Posterior cingulate gyrus (tissue), 11 donors: ENCODE measurements around the gene C4BPB.

ENCODE experiments used
- DNase-seq, 10 donors: peaks; one replicate each; pipeline versions ENCODE4 v3.0.0 to v3.0.0-alpha.2; 2020 to 2021; ENCODE audit warnings: mixed read lengths in 3 of 10
- intact Hi-C: fragments of 100-400 bp; cut with DNase I; formaldehyde crosslinking; loops from one replicate; pipeline ENCODE4 v1.15.1; 2023

The C4BPB gene

DNA sequence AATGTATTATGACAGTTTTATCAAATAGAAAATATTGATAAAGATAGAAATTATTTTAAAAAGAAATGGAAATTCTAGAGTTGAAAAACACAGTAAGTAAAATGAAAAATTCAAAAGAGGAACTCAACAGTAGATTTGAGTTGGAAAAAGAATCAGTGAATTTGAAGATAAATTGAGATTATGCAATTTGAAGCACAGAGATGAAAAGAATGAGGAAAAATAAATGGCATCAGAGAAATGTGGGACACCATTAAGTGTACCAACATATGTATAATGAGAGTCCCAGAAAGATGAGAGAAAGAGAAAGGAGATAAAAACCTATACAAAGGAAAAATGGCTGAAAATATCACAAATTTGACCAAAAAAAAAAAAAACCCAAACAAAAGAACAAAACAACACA lies 40.4 kb downstream of the C4BPB start:
- DNase-seq: no peak
- intact Hi-C loops: no loop called here

DNA sequence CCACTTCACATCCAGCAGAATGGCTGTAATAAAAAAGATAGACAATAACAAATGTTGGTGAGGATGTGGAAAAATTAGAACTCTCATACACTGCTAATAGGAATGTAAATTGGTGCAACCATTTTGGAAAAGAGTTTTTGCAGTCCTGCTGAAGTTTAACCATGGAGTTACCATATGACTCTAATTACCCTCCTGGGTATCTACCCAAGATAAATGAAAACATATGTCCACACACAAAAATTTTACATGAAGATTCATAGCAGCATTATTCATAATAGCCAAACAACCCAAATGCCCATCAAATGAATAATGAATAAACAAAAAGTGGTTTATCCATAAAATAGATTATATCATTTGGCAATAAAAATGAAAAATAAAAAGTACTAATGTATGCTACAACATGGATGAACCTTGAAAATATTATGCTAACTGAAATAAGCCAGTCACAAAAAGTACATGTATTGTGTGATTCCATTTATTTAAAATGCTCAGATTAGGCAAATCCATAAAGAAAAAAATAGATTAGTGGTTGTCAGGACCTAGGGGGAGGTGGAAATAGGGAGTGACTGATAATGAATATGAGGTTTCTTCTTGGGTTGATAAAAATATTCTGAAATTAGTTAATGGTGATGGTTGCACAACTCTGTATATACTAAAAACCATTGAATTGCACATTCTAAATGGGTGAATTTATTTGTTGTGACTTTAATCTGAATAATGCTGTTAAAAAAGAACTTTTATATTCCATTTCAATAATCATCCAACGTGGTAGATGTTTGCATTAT lies 41.8 kb downstream of the C4BPB start:
- no peak for DNase-seq
- intact Hi-C loops: no loop called here

DNA sequence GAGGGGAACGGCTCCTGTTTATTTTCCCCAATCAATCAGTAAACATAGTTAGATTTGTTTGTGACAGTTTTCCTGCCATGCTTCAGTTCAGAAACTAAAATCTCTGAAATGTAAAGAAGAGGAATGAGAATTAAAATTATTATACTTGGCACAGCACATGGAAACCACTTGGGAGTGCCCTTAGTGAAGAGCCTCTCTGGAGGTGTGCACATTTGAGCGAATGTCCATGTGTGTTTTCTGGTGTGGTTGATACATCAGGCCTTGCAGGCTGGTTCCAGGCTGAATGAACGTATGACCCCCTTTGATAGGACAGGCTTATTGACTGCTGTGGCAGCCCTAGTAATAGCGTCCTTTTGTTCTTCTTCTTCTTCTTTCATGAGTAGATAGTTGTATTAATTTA lies 42.5 kb downstream of the C4BPB start:
- DNase-seq: no peak
- intact Hi-C loops: no loop called here

DNA sequence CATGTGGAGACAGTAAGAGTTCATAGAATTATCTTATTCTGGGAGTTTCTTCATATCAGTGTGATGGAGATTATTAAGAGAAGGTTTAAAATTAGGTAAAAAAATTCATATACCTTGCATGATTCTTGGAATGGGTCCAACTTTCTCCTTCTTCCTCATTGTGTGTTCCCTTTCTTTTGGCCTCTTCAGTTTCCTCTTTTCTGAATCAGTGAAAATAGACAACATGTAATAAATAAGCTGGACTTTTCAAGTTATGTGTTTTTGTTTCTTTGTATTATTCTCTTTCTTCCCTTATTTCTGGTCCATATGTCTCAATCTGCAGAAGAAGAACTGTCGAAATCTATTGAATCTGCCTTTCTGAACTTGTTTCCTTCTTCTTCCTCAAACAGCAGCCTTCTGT lies 45.9 kb downstream of the C4BPB start:
- DNase-seq: no peak
- intact Hi-C loops: no loop called here

DNA sequence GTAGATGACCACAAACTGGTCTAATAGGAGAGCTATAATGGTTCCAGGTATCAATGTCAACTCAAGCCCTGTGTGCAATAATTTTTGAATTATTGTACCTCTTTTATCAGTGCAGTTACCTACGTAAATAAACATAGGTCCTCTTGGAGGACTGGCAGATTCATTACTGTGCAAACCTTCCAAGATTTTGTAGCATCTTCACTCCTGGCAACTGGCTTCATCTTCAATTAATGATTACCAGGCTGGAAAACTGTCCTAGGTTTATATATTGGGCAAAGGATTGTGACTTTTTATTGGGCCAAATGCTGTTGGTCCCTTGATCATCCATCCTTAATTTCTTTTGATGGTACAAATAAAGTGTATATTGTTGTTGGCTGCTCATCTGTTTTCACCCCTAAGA lies 51.0 kb downstream of the C4BPB start:
- intact Hi-C loops: no loop called here
- no peak for DNase-seq

DNA sequence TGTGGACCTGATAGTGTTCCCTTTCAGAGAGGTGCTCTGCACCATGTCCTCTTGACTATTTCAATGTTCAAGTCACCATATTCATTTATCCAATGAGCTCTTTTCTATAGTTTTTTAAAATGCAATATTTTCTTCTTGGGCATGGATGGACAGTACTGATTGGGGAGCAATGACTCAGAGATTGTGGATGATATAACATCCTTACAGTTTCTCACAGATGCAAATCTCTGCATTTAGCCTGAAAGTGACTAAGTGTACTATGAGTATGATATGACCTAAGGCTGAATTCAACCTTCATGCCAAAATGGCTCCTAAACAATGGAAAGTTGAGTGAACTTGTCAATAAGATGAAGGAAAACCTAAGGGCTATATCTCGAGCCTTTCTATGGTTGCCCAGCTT lies 51.9 kb downstream of the C4BPB start:
- intact Hi-C loops: no loop called here

DNA sequence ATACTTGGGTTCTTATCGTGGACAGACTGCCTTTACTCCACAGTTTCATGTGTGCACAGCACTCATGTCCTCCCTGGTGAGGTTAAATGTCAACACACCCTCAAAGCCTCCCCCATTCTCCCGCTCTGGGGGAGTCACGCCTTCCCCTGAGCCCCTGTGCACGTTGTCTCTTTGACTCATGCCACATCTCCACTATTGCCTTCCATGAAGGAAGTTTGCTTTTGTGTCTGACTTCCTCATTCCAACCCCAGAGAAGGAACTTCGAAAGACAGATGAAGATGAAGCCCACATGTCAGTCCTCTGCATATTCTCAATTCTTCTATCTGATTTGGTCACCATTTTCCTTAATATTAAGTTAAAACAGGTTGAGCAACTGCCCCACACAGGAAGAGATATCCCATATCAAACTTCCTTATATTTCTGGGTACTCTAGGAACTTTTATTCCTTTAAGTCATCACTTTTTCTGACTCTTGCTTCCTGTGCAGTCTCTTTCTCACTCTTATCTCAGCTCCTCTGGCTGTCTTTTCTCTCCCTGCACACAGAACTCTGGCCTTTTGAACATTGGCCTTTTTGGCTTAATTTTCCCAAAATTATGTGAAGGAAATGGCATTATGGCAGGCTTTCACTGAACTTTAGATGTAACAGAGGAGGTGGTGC lies 56.9 kb downstream of the C4BPB start:
- DNase-seq: no peak
- intact Hi-C loops: no loop called here

More for the DNA sequence above, 51.9 kb downstream of the C4BPB start:
- DNase-seq: no peak
